GM06990 (cell line): Measurements from ENCODE around the gene NAGS.

Source experiments
- DNase-seq: peaks from one replicate; pipeline ENCODE4 v3.0.0-alpha.2; 2011; ENCODE audit not compliant: insufficient read length; ENCODE audit errors: extremely low read depth
- H3K27me3 ChIP-seq: replicated peaks from 2 replicates; pipeline ENCODE4 v1.6.0; 2011; ENCODE audit warnings: low read length; ENCODE audit not compliant: control insufficient read depth, insufficient read depth
- H3K36me3 ChIP-seq: 2 replicates; pipeline ENCODE4 v1.5.1; 2011; ENCODE audit warnings: low read length; ENCODE audit not compliant: control insufficient read depth, insufficient read depth
- H3K4me3 ChIP-seq: replicated peaks from 2 replicates; pipeline ENCODE4 v1.5.1; 2011; ENCODE audit warnings: low read depth, mild to moderate bottlenecking, control low read depth, low read length
- CTCF ChIP-seq: IDR thresholded peaks from 2 replicates; pipeline ENCODE4 v1.5.1; 2011; ENCODE audit warnings: low read length, control low read depth, mild to moderate bottlenecking, inconsistent platforms; ENCODE audit not compliant: insufficient read depth, poor library complexity, severe bottlenecking

NAGS gene

GRCh38 chr17:44007346-44008204, 3.2 kb downstream of the NAGS start:
- peak overlapping the region; percentile 66 for H3K4me3 ChIP-seq
- no peak for TF ChIP-seq CTCF
- no peak for DNase-seq

GRCh38 chr17:44008205-44008909, 3.9 kb downstream of the NAGS start:
- peaks cover 10% of the 10 kb centered on the region for H3K36me3 ChIP-seq
- H3K4me3 ChIP-seq: no peak overlapping the region; the same call in 1 of the 2 replicates
- DNase-seq: no peak
- TF ChIP-seq CTCF: peak; percentile 11
- peaks cover 1% of the 10 kb centered on the region; the same call in 1 of the 2 replicates for H3K27me3 ChIP-seq

More at GRCh38 chr17:44007346-44008204, 3.2 kb downstream of the NAGS start:
- Histone ChIP-seq H3K27me3 (peaks cover 1% of the 10 kb centered on the region; the same call in 1 of the 2 replicates), H3K36me3 (peaks cover 10% of the 10 kb centered on the region)

GRCh38 chr17:44010966-44011647, 6.7 kb downstream of the NAGS start:
- Histone ChIP-seq H3K36me3 (peaks cover 10% of the 10 kb centered on the region), H3K27me3 (no peaks in the 10 kb centered on the region; the same call in 1 of the 2 replicates), H3K4me3 (no peak overlapping the region)
- TF ChIP-seq CTCF: no peak
- no peak for DNase-seq

- no peaks in the 10 kb centered on the region for H3K27me3 ChIP-seq
- no peak for TF ChIP-seq CTCF
- DNase-seq: no peak
- H3K36me3 ChIP-seq: peaks cover 10% of the 10 kb centered on the region
- H3K4me3 ChIP-seq: no peak overlapping the region
These were observed 7.5 kb downstream of the NAGS start for GRCh38 chr17:44011876-44012275.

- no peak overlapping the region for H3K4me3 ChIP-seq
- no peaks in the 10 kb centered on the region for H3K27me3 ChIP-seq
- TF ChIP-seq CTCF: no peak
- peaks cover 10% of the 10 kb centered on the region for H3K36me3 ChIP-seq
- no peak for DNase-seq
These were observed 8.0 kb downstream of the NAGS start for GRCh38 chr17:44012391-44012790.
